GM12878 (cell line): Measurements from ENCODE around the gene WDR18. TPM values are rescaled to one million over a fixed set of nuclear protein-coding genes. Genes with fewer than 3 reads are reported as not detected.

Experiments used
- ATAC-seq: fragments of 200-7000 bp; cut with Tn5 transposase; 3 replicates; pipeline ENCODE4 v1.9.1; 2020; ENCODE audit warnings: mild to moderate bottlenecking, moderate library complexity
- BruUV-seq: library from RNA; stranded (reverse); fragments of 400-500 nt; replicated peaks from 2 replicates; lab custom pipeline; 2021; lab: Mats Ljungman, UMichigan
- CTCF ChIA-PET: fragments of 300-600 bp; sonication (Branson Sonifier 250); formaldehyde crosslinking; extraction: SDS; loops from one replicate; lab custom pipeline; 2021; ENCODE audit warnings: inconsistent platforms; lab: Yijun Ruan, JAX
- POLR2A ChIA-PET: fragments of 350-600 bp; formaldehyde crosslinking; extraction: SDS; loops from one replicate; lab custom pipeline; 2021; ENCODE audit warnings: inconsistent platforms; lab: Charles Lee
- RAD21 ChIA-PET: fragments of 300-600 bp; sonication (Branson Sonifier 250); formaldehyde crosslinking; loops from one replicate; lab custom pipeline; 2023; ENCODE audit warnings: antibody characterized with exemption; ENCODE audit not compliant: unreplicated experiment; lab: Charles Lee
- SMC1A ChIA-PET: fragments of 300-600 bp; sonication (Branson Sonifier 250); formaldehyde crosslinking; loops from one replicate; lab custom pipeline; 2023; ENCODE audit not compliant: unreplicated experiment, uncharacterized antibody; lab: Charles Lee
- DNase-seq: peaks from one replicate; pipeline ENCODE4 v3.0.0-alpha.2; 2011; ENCODE audit warnings: low read depth, low spot score
- FAIRE-seq: peaks from 3 replicates; lab custom pipeline; 2011; peaks lifted over from hg19 to GRCh38; lab: Jason Lieb, UNC
- H2AFZ ChIP-seq: 2 replicates; pipeline ENCODE4 v1.6.0; 2011; ENCODE audit warnings: low read depth, low read length, control low read depth; ENCODE audit not compliant: control insufficient read depth
- H3K27ac ChIP-seq: 2 replicates; pipeline ENCODE4 v1.5.1; 2011; ENCODE audit warnings: control low read depth; ENCODE audit not compliant: control insufficient read depth, insufficient read depth
- H3K27me3 ChIP-seq, 2 experiments: replicated peaks in 1 of 2; 2 replicates each; pipeline versions ENCODE4 v1.6.0 to v1.6.1; 2011; ENCODE audit warnings: low read length in 1 of 2; ENCODE audit not compliant: control insufficient read depth in 2 of 2, insufficient read depth in 2 of 2
- H3K36me3 ChIP-seq, 2 experiments: 2 replicates each; pipeline ENCODE4 v1.5.1; 2011; ENCODE audit warnings: low read length in 1 of 2; ENCODE audit not compliant: control insufficient read depth in 2 of 2, insufficient read depth in 2 of 2
- H3K4me1 ChIP-seq: 2 replicates; pipeline ENCODE4 v1.6.1; 2011; ENCODE audit warnings: mild to moderate bottlenecking, low read length, moderate library complexity, mixed read lengths; ENCODE audit not compliant: control insufficient read depth, insufficient read depth
- H3K4me2 ChIP-seq: 2 replicates; pipeline ENCODE4 v1.6.0; 2011; ENCODE audit warnings: control low read depth; ENCODE audit not compliant: control insufficient read depth, insufficient read depth
- H3K4me3 ChIP-seq: fragments of 200-600 bp; sonication (generic); 2 replicates; pipeline ENCODE4 v1.5.1; 2016
- H3K79me2 ChIP-seq: 2 replicates; pipeline ENCODE4 v1.6.0; 2011; ENCODE audit warnings: low read length; ENCODE audit not compliant: control insufficient read depth, insufficient read depth
- H3K9ac ChIP-seq: 2 replicates; pipeline ENCODE4 v1.8.0; 2011; ENCODE audit warnings: low read length, control low read depth, mixed read lengths; ENCODE audit not compliant: control insufficient read depth, insufficient read depth
- H3K9me3 ChIP-seq: replicated peaks from 3 replicates; pipeline ENCODE4 v1.5.1; 2011; ENCODE audit warnings: mild to moderate bottlenecking, low read length; ENCODE audit not compliant: control insufficient read depth, insufficient read depth
- H4K20me1 ChIP-seq: 2 replicates; pipeline ENCODE4 v1.6.0; 2011; ENCODE audit not compliant: control insufficient read depth, insufficient read depth
- BHLHE40 ChIP-seq, 2 experiments: fragments of 450-650 bp in 1 of 2; IDR thresholded peaks; 2 replicates each; pipeline ENCODE4 v1.6.1; 2011 to 2017; ENCODE audit warnings: low read depth in 2 of 2, borderline replicate concordance in 1 of 2, improper control_type of control experiment in 1 of 2, low read length in 1 of 2, mild to moderate bottlenecking in 1 of 2
- CBX3 ChIP-seq: fragments of 200-600 bp; sonication (generic); IDR thresholded peaks from 2 replicates; pipeline ENCODE4 v1.6.1; 2016; ENCODE audit warnings: low read depth, borderline replicate concordance
- CREM ChIP-seq: IDR thresholded peaks from 2 replicates; pipeline ENCODE4 v1.6.1; 2014; ENCODE audit warnings: antibody characterized with exemption, low read depth
- EP300 ChIP-seq, 2 experiments: fragments of 150-350 bp in 1 of 2; IDR thresholded peaks; 2 replicates each; pipeline ENCODE4 v1.6.1; 2011 to 2012; ENCODE audit warnings: low read depth in 2 of 2, low read length in 2 of 2, borderline replicate concordance in 1 of 2, improper control_type of control experiment in 1 of 2, inconsistent platforms in 1 of 2; ENCODE audit not compliant: control insufficient read depth in 1 of 2
- EZH2 ChIP-seq: IDR thresholded peaks from 2 replicates; pipeline ENCODE4 v1.6.1; 2012; ENCODE audit warnings: low read depth, mild to moderate bottlenecking, control low read depth, inconsistent platforms, low read length, borderline replicate concordance; ENCODE audit not compliant: control insufficient read depth
- HCFC1 ChIP-seq: fragments of 150-350 bp; IDR thresholded peaks from 2 replicates; pipeline ENCODE4 v1.6.1; 2014; ENCODE audit warnings: low read length
- JUND ChIP-seq: IDR thresholded peaks from 2 replicates; pipeline ENCODE4 v1.6.1; 2012; ENCODE audit warnings: low read depth, mild to moderate bottlenecking, low read length, improper control_type of control experiment, moderate library complexity
- MTA2 ChIP-seq: fragments of 450-650 bp; IDR thresholded peaks from 2 replicates; pipeline ENCODE4 v1.6.1; 2016; ENCODE audit warnings: low read depth, mild to moderate bottlenecking, moderate library complexity
- NR2C1 ChIP-seq: fragments of 450-650 bp; IDR thresholded peaks from 2 replicates; pipeline ENCODE4 v1.6.1; 2017; ENCODE audit warnings: antibody characterized with exemption, mild to moderate bottlenecking, moderate library complexity
- POLR2A ChIP-seq: IDR thresholded peaks from 2 replicates; pipeline ENCODE4 v1.6.1; 2011; ENCODE audit warnings: low read depth, mild to moderate bottlenecking, low read length
- RELA ChIP-seq: fragments of 450-650 bp; IDR thresholded peaks from 2 replicates; pipeline ENCODE4 v1.8.0; 2014; ENCODE audit warnings: borderline replicate concordance; ENCODE audit not compliant: partially characterized antibody
- SIN3A ChIP-seq: IDR thresholded peaks from 2 replicates; pipeline ENCODE4 v1.6.1; 2012; ENCODE audit warnings: low read depth, low read length, improper control_type of control experiment
- SMC3 ChIP-seq: IDR thresholded peaks from 2 replicates; pipeline ENCODE4 v1.6.1; 2011; ENCODE audit warnings: low read length, improper control_type of control experiment, borderline replicate concordance
- SP1 ChIP-seq: IDR thresholded peaks from one replicate; pipeline ENCODE4 v1.6.1; 2011; ENCODE audit warnings: low read depth, low read length
- SREBF1 ChIP-seq: IDR thresholded peaks from 2 replicates; pipeline ENCODE4 v1.6.1; 2012; ENCODE audit warnings: mild to moderate bottlenecking, low read length
- SUPT20H ChIP-seq: IDR thresholded peaks from 2 replicates; pipeline ENCODE4 v1.6.1; 2011; ENCODE audit warnings: low read depth, mild to moderate bottlenecking, low read length, moderate library complexity, borderline replicate concordance; ENCODE audit not compliant: control insufficient read depth
- TCF12 ChIP-seq: IDR thresholded peaks from 2 replicates; pipeline ENCODE4 v1.6.1; 2011; ENCODE audit warnings: low read depth, mild to moderate bottlenecking, low read length
- ZBED1 ChIP-seq: IDR thresholded peaks from 2 replicates; pipeline ENCODE4 v1.6.1; 2016; ENCODE audit warnings: borderline replicate concordance
- ZNF207 ChIP-seq: fragments of 450-650 bp; IDR thresholded peaks from 2 replicates; pipeline ENCODE4 v1.6.1; 2014; ENCODE audit warnings: antibody characterized with exemption, mild to moderate bottlenecking, borderline replicate concordance
- ZNF274 ChIP-seq: IDR thresholded peaks from one replicate; pipeline ENCODE4 v1.8.0; 2011; ENCODE audit not compliant: insufficient read length, insufficient read depth
- ZNF384 ChIP-seq: IDR thresholded peaks from 2 replicates; pipeline ENCODE4 v1.6.1; 2012; ENCODE audit warnings: low read depth, mild to moderate bottlenecking, low read length, improper control_type of control experiment, borderline replicate concordance
- WGBS: methylation state at CpG from one replicate; pipeline ENCODE4 v1.1.6; 2016; ENCODE audit warnings: low lambda C conversion rate; ENCODE audit not compliant: insufficient replicate concordance, insufficient coverage; ENCODE audit errors: missing lambda C conversion rate; 5-methylcytosine and 5-hydroxymethylcytosine counted together
- in situ Hi-C: fragments of 300-500 bp; cut with MboI; formaldehyde crosslinking; loops from 9 replicates; pipeline ENCODE4 v1.14.3; 2018; ENCODE audit warnings: mixed read lengths
- intact Hi-C: fragments of 100-400 bp; cut with micrococcal nuclease; formaldehyde crosslinking; loops from one replicate; pipeline ENCODE4 v1.14.2; 2022; ENCODE audit not compliant: unreplicated experiment
- polyA plus RNA-seq, 11 experiments: library from polyadenylated mRNA; depleted of rRNA in 4 of 11; unstranded in 6 of 11; stranded (reverse) in 5 of 11; fragments of >200 nt; fragmentation: Nextera tagmentation in 4 of 11; fragmentation: Illumina TruSeq in 1 of 11; extraction: Ambion mirVana in 4 of 11; extraction: Trizol in 1 of 11; gene quantifications; 1 replicate in 1 of 11; 2 replicates in 10 of 11; pipeline versions ENCODE4 v1.2.1 to v1.2.3, GENCODE V29; 2011 to 2016; ENCODE audit warnings: inconsistent platforms in 2 of 11, missing spikeins in 2 of 11, low read depth in 1 of 11
- total RNA-seq, 4 experiments: library from RNA; depleted of rRNA in 3 of 4; stranded (reverse); fragments of >200 nt in 3 of 4; fragmentation: Illumina TruSeq in 1 of 4; extraction: Trizol in 1 of 4; gene quantifications; 2 replicates each; pipeline versions ENCODE4 v1.2.1 to v1.2.3, GENCODE V29; 2013 to 2021

WDR18 gene
- total and polyA plus RNA-seq, 10 of the 15 experiments (the other 5 are each of a cell fraction or from before 2014, with no cell fraction given): 3.0 to 206 (median 62.3) TPM

DNA sequence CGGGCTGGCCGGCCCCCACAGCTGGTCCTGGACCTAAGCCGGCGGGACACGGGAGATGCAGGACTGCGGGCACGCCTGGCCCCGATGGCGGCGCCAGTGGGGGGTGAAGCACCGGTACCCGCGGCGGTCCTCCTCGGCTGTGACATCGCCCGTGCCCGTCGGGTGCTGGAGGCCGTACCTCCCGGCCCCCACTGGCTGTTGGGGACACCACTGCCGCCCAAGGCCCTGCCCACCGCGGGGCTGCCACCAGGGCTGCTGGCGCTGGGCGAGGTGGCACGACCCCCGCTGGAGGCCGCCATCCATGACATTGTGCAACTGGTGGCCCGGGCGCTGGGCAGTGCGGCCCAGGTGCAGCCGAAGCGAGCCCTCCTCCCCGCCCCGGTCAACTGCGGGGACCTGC, 19.1 kb downstream of the WDR18 start (continued):
- no peak for TF ChIP-seq SIN3A
- no peak for TF ChIP-seq CBX3
- no peak for TF ChIP-seq POLR2A
- TF ChIP-seq EZH2: no peak
- TF ChIP-seq NR2C1: no peak
- TF ChIP-seq JUND: no peak
- no peak for TF ChIP-seq CREM
- no peak for TF ChIP-seq SP1
- TF ChIP-seq ZNF207: no peak
- no peak for TF ChIP-seq RELA
- no peak for TF ChIP-seq TCF12
- TF ChIP-seq, all 136 proteins: peak for 0

- Histone ChIP-seq H3K27ac (no peak overlapping the region), H4K20me1 (no peaks in the 10 kb centered on the region), H2AFZ (no peak overlapping the region), H3K36me3 (peaks cover 0 to 2% of the 10 kb centered on the region in 2 experiments; a peak in 2 of 4 replicates), H3K9ac (no peak overlapping the region), H3K79me2 (no peaks in the 10 kb centered on the region), H3K9me3 (no peaks in the 10 kb centered on the region), H3K27me3 (peaks cover 3 to 5% of the 10 kb centered on the region in 2 experiments; a peak in 3 of 4 replicates), H3K4me3 (no peak overlapping the region), H3K4me2 (no peak overlapping the region), H3K4me1 (no peaks in the 10 kb centered on the region)
- no peak for FAIRE-seq
- ChIA-PET SMC1A (no interaction called here), RAD21 (interaction anchor here (0.7 to 1.2 kb wide), 2 partner anchors 8 to 141 kb away, joined by 3 read pairs; no protein-coding TSS in a partner anchor), POLR2A (no interaction called here), CTCF (interaction anchor here (0.9 kb wide), 1 partner anchor 12 kb away, joined by 3 read pairs; no protein-coding TSS in a partner anchor)
- TF ChIP-seq ZNF384: no peak
- no peak for TF ChIP-seq SMC3
- no peak for TF ChIP-seq SUPT20H
- no peak for TF ChIP-seq BHLHE40 (IDR thresholded peaks at IDR 0.05; ENCODE audit: borderline replicate concordance in 1 of 2, low read depth in 2 of 2, low read length in 1 of 2)
- TF ChIP-seq MTA2: no peak
- TF ChIP-seq SREBF1: no peak
- no peak for TF ChIP-seq ZBED1
- TF ChIP-seq EP300 (IDR thresholded peaks at IDR 0.05; ENCODE audit: borderline replicate concordance in 1 of 2, control insufficient read depth in 1 of 2, low read depth in 2 of 2, low read length in 2 of 2): no peak
- no peak for TF ChIP-seq ZNF274
- no peak for TF ChIP-seq HCFC1
- in situ Hi-C loops: no loop called here
- intact Hi-C loops: no loop called here
- ATAC-seq: no peak
- WGBS: 74% methylated on average over 20 of the region's 32 CpGs
- DNase-seq: no peak
- no TSS peak for BruUV-seq
These were observed 20.2 kb downstream of the WDR18 start for GRCh38 chr19:1004204-1004802.
